T follicular helper cell (primary cell): ENCODE results near the gene ZNF423.

ENCODE experiments used
- DNase-seq: peaks from one replicate; pipeline ENCODE4 v3.0.0-alpha.2; 2020; ENCODE audit warnings: low read depth

Gene ZNF423

DNA sequence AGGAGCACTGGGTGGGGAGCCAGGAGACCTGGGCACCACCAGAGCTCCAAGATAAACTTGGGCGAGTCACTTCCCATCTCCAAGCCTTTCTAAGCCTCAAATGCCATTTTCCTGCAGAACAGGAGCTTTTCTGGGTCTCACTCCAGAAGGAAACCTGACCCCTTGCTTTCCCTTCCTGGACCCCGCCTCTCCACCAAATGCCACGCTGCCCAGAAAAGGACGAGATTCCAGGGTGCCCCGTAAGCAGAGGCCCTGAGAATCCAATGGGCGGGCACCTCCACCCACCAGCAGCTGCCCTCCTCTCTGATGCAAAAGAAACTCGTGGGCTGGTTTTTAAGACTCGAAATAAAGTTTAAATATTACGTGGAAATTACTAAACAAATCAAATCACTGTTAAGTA, 31.3 kb downstream of the ZNF423 start:
- no peak for DNase-seq

DNA sequence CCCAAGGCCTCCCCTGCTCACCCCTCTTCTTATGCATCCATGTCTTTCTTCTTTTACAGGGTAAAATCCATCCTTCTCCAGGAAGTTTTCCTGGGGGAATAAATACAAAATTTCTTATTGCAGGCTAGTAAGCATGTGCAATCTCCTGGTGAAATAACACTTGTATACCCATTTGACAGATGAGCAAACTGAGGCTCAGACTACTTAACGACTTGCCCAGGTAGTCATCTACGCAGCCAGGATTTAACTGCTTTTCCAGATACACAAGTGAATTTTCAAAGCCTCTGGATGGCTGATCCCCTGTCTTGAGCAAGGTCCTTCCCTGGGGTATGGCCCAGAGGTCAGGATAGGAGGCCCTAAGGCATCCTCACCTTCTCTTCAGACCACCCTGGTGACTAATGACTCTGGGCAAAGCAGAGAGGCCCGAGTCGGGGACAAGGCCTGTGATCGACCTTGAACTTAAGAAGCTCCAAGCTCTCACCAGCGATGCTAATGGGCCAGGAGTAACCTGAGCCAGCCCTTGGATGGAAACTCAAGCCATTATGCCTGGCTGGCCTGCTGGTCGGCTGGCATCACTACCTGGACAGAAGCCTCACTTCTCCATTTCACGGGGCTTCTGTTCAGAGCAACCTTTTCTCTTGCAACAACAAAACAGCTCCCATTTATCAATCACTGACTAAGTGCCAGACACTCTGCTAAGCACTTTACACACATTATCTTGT, 33.1 kb downstream of the ZNF423 start:
- DNase-seq: no peak

DNA sequence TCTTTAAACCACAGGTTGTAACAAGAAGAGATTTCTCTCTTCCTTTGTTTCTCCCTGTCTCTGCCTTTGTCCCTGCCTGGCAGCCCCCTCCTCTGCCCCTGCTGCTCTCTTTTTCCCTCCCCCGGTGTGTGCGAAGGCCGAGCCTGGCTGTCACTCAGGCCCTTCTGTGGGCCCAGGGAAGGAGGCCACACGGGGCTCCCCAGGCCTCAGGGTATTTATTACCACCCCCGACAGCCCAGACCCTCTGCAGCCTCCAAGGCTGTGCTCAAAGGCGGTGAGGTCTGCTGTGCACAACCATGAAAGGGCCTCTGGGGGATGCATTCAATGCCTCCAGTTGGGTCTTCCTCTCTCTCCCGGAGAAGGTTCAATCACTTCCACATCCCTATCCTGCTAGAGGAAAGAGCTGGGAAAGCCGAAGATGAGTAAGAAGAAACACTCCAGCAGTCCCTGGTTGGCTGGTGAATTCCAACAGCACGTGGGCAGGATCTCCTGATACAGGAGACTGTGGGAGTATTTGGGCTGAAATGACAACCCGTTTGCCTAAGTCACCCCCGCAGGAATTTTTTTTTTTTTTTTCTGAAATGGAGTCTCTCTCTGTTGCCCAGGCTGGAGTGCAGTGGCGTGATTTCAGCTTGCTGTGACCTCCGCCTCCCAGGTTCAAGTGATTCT, 34.2 kb downstream of the ZNF423 start:
- DNase-seq: no peak

DNA sequence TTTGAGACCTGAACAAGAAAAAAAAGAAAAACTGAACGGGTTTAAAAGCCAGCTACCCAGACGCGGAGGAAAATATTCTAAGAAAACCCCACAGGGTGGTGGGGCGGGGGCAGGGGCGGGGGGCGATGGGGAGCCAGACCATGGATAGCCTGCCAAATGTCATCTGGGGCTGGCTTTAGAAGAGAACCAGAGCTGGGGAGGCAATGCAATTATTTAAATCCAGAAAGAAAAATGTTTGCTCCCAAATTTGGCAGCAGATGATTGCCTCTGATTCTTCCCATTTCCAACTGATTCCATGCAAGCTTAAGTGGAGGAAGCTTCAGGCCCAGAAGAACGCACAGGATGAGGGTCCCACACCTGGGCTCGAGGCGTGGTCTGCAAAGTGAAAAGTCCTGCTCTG, 34.8 kb downstream of the ZNF423 start:
- DNase-seq: no peak

DNA sequence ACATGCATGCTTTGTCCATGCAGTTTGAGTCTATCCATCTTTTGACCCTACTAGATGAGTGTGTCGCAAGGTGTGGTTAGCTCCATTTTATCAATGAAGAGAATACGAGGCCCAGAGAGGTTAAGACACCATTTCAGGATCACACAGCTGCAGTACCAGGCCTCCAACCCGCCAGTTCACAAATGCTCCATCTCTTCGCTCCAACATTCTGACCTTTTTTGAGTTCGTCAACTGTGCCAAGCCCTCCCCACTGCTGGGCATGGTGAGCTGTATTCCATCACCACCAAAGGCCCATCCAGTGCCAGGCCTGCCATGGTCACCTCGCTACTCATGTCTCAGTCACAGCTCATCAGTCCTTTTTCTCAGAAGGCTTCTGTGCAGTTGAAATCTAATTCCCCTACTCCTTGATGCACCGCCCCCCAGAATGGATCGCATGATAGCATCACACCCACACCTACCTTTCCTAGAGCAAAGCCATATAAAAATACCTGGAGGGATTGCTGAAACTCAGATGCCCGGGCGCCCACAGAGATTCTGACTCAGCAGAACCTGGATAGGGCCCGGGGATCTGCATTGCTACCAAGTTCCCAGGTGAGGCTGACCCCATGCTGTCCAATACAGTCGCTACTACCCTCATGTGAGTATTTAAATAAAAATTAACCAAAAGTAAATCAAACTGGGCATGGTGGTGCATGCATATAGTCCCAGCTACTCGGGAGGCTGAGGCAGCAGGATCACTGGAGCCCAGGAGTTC, 38.0 kb downstream of the ZNF423 start:
- no peak for DNase-seq

DNA sequence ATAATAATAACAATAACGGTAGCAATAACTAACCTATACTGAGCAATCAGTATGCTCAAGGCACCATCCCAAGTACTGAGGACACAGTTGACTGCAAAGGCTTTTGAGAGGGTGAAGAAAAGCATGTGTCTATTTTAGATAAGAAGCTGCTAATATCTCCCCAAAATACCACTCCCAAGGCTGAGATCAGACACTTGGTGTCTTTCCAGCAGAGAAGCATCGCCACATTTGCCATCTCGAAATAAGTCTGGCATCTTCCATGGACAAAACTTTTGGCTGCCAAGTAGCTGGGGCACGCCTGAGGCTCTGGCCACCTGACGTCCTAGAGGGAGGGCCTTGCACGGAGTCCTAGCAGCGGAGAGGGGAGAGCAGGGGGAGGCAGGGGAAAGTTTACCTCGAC, 39.0 kb downstream of the ZNF423 start:
- no peak for DNase-seq

DNA sequence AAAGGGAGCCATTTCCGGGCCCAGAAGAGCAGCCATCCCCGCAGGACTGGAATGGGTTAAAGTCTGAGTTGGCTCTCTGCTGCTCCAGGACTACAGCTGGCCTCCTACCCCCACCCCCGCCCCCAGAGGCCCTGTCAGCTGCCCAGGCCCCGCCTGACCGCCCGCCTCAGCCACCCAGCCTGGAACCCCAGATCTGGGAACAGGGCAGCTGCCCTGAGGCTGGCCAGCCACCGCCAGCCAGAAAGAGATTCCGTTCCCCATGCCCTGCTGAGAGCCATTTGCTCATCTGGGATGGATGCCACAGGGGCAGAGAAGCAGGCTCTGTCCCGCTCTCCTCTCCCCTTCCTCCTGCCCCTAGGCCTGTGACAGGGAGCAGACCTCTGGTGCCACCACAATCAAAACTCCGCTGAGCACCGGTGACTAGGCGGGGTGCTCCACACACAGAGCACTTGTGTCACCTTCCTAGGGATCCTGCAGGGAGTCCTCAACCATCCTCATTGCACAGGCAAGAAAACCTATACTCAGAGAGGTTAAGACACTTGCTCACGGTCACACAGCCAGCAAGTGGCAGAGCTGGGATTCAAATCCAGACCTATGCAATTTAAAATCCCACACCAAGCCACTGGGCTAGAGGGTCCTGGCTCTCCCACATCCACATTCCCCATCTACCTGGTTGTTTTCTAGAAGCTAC, 44.1 kb downstream of the ZNF423 start:
- DNase-seq: no peak

DNA sequence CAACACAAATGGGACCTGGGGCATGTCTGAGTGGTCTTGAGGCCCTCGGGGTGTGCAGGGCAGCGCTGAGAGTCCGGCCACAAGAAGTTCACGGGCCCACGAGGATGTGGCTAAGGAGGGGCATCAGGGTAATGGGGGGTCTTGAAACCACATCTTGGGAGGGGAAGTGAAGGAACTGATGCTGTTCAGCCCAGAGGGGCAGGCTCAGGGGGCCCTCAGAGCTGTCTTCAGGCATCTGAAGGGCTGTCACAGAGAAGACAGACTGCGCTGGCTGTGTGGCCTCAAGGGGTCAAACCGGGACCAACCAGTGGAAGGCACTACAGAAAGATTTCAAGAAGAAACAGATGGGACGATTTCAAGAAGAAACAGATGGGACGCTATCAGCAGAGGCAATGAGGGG, 45.1 kb downstream of the ZNF423 start:
- DNase-seq: no peak

DNA sequence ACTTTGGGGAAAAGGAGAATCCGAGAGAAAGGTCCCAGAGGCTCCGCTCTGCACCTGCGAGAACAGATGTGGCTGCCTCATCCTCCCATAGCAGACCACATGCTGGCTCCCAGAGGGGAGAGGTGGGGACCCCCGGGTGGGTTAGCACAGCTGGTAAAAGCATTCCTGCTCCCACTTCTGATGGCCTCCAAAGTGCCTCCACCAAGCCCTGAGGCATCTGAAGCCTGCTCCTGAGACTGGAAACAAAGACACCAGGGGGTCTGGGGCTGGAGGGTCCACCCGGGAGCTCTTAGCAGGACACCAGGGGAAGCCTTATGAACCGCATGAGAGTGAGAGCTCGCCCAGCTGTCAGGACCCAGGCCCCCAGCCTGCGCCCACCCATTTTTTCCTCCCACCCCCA, 46.4 kb downstream of the ZNF423 start:
- DNase-seq: no peak

DNA sequence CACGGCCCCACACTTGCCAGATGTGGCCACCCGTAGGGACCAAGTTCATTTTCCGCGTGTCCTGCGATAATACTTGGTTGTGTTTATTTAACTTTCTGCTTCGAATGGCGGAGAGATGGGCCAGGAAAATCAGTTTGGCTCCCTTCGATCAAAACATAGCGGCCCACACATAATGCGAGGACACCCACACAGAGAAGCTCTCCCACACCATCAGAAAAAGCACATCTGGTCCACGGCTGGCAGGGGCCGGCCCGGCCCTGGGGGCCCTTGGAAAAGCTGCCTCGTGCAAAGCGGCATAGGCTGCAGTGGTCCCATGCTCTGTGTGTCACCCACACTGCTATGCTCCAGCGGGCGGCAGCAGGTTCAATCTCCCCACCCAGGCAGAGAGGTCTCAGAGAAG, 46.9 kb downstream of the ZNF423 start:
- no peak for DNase-seq

DNA sequence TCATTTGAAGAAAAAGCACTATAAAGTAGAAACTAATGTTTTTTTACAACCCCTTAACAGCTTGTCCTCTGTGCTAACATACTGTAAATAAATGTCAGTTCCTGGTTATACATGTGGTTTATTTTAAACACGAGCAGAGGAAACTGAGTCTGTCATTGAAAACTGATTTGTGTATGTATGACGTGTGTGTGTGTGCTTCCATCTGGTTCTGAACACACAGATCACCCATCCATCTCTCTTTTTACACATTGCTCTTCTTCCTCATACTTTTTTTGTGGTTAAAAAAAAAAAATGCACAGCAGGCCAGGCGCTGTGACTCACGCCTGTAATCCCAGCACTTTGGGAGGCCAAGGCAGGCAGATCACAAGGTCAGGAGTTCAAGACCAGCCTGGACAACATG, 49.5 kb downstream of the ZNF423 start:
- DNase-seq: no peak

DNA sequence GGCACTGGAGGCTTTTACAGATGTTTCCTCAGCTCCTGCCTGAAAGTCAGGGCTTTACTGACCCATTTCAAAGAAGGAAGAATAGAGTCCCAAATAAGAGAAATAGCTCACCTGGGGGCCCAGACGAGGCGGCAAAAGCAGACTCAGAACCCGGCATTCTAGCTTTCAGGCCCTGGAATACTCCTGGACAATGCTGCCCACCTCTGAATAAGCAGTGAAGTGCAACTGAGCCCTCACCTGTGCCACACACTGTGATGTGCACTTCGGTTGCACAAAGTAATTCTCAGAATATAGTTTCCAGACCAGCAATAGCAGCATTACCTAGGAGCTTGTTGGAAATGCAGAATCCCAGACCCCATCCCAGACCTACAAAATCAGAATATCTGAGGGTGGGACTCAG, 54.6 kb downstream of the ZNF423 start:
- no peak for DNase-seq

DNA sequence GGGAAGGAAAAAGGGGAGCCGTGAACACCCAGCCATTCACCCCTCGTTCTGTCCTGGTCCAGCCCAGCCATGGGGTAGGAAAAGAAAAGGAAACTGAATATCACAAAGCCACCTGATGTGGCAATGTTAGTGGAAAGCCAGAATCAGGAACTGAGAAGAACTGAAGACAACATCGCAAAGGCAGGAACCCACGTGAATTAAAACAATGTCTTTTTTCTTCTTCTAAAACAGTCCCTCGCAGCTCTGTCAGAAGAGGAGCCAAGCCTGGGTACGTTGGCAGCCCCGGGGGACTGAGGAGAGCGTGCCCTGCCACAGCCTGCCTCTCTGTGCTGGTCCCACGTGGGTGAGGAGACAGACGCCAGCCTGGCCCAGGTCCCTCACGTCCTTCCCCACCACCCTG, 55.0 kb downstream of the ZNF423 start:
- no peak for DNase-seq

DNA sequence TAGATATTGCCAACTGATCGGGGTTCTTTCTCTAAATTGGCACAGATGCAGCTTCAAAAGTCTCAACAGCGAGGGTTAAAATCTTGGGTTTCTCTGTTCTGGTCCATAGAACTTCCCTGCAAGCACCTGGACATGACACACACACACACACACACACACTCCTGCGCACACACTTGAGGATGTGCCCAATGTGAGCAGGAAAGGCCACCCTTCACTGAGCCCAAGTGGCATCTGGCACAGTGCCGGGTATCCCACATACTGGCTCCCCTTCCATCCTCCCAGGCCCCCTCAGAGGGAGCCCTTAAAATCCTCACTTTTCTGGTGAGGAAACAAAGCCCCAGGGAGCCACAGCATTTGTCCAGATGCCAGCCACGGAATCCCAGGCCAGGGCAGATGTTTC, 55.5 kb downstream of the ZNF423 start:
- no peak for DNase-seq

DNA sequence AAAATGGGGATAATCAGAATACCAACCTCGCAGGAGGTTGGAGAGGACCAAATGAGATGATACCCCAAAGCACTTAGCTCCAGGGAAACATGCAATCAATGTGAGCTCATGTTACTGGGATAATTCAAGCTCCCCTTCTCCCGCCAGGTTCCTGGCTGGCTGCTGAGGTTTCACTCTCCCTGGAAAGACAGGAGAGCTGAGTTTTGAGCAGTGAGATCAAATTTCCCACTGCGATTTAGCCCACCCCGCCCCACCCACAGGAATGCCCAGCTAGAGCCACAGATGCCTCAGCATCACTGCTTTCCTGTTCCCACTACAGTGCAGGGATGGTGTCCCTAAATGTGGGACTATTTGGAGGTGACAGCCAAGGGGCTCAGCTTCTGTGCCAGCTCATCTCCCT, 56.7 kb downstream of the ZNF423 start:
- no peak for DNase-seq

DNA sequence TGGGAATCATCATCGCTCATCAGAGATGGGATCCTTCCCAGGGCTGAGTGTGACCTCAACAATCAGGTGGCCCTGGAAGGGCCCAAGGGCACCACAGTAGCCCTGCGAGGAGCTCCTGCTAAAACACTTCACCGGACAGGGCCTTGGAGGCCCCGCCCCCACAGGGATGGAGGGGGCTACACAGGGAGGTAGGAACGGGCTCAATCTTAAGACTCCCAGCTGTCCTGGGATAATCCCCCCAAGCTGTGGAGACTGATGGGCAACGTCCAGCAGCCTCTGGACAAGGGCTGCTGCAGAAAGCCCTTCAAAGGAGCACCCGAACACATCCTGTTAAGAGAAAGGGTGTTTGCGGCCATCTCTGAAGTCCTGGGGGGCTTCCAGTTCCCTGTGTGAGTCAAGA, 60.4 kb downstream of the ZNF423 start:
- DNase-seq: no peak

DNA sequence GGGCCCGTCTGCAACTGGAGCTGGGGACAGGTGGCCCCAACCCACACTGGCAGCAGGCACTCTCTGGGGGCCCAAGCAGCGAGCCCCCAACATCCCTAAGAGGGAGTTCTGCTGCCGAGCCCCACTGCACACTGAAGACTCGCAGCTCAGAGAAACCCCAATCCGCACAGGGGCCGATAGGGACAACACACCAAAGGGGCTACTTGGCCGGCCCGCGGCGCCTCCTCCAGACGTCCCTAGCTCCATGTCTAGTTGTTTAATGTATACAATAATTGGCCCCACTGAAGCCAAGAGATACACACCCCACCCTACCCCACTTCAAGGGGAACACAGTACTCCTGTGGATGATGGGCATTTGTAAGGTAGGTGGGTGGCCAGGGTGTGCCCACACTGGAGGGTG, 62.7 kb downstream of the ZNF423 start:
- no peak for DNase-seq

DNA sequence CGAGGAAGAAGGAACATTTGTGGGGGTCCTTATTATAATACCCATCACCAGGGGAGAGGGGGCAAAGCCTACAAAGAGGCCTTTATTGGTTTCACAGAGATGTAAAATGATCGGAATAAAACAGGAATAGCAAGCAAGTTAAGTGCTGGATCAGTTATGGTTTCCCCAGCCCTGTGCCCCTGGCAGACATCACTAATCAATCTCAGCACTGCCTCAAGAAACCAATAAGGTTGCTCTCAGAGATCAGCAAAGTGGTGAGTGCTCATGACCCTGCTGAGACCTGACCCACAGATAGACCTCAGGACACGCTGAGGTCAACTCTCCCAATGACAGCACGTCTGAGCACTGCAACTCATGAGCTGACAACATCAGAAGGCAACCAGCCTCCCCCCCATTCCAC, 66.3 kb downstream of the ZNF423 start:
- no peak for DNase-seq

DNA sequence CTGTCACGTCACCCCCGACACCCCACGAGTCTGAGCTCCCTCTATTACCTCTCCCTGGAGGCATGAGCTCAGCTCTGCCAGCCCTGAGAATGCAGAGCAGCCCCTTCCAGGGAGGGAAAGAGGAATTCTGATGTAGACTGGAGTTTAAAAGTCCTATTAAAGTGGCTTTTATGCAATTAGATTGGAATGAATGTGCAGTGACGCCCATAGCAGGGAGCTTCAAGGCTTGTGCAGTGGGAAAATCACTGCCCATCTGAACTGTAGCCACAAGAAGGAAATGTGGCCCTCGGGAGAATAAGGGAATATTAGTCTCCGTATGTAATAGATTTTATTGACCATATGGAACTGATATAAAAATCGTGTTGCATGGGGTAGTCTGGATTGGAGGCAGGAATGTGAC, 66.9 kb downstream of the ZNF423 start:
- DNase-seq: no peak

DNA sequence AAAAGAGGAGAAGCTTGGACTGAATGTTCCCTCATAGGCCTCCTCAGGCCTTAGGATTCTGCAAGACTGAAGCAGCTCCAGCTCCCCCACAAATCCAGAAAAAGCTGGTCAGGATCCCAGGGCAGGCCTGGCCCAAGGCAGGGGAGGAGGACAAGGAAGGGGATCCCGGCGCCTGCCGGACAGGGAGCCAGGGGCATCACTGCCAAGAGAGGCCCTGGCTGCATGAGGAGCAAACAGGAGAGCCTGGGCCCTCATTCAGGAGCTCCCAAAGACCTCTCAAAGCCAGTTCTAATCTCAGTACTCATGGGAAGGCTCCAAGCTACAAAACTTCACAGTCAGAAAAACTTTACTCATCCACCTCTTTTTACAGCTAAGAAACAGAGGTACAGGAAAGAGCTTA, 67.3 kb downstream of the ZNF423 start:
- DNase-seq: no peak

DNA sequence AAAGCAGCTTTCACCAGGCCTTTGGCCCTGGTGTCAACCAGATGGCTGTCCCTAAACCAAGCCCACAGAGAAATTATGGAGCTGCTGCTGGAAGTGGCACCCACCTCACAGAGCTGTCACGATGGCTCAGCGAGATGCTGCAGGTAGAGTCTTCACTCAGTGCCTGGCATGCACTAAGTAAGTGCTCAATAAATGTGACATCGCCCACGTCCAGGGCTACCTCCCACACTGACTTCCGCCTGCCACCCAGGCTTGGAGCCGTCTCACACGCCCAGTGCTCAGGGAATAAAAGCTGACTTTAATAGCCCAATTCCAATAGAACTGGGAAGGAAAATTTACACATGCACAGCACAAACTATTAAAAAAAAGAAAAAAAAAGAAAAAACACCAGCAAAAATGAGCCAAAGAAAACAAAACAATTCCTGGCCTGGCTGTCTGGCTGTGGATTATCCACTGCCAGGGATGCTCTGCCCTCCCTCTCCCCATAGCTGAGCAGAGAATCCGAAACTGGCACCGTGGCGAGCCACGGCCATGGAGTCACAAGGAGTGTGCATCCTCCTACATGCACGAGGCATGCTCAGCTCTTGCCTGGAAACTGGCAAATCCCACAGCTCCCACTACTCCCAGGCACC, 68.9 kb downstream of the ZNF423 start:
- no peak for DNase-seq

DNA sequence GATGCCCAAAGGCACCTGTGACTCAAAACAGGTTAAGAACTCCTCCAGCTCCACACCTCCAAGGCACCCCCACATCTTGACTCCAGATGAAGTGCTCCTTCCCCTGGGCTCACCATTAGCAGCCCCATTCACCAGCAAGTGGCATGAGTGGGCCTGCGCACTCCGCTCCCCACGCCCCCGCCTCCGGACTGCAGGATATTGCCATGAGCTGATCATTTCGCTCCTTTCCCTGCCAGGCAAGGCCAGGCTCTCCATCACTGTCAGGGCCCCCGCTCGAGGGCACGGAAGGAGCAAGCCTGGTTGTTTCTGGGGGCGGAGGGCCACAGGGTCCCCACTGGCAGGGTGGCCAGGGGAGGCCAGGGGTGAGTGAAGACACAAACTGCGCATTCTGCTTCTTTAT, 69.9 kb downstream of the ZNF423 start:
- DNase-seq: no peak
